ENCODE results near the gene PDLIM3.

DNA sequence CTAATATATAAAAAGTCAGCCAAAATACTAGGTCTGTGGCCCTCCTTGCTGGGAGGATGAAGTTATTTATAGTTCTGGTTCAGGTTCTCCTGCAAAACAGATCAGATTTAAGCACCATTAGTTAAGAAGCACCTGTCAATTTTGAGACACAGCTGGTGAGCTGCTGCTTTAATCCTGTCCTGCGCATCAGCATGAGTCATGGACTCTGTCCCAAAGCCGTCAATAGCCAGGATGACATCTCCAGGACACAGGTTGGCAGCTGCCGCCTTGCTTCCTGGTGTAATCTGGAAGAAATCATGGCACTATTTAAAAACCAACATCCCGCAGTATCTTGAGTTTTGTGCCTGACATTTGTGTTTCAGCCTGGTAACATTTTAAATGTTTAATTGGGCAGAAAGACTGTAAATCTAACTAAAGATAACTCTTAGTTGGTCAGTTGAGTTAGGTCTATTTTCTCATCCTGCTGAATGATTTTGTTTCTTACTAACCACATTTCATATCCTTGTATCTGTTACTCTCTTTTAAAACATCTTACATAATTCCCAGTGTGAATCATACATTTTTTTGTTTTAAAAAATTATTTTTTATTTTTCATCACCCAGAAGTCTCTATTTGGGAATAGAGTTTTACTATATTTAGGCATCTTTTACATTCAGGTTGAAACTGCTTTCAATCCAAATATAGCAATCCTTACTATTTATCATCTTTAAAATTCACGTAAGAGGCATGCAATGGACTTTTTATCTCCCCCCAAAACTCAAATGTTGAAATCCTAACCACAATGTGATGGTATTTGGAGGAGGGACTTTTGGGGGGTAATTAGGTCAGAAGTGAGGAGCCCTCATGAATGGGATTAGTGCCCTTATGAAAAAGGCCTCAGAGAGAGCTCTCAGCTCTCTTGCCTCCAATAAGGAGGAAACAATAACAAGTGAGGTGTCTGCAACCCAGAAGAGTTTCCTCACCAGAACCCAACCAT, 10.1 kb downstream of the PDLIM3 start:
- TF ChIP-seq, protein P1, sequence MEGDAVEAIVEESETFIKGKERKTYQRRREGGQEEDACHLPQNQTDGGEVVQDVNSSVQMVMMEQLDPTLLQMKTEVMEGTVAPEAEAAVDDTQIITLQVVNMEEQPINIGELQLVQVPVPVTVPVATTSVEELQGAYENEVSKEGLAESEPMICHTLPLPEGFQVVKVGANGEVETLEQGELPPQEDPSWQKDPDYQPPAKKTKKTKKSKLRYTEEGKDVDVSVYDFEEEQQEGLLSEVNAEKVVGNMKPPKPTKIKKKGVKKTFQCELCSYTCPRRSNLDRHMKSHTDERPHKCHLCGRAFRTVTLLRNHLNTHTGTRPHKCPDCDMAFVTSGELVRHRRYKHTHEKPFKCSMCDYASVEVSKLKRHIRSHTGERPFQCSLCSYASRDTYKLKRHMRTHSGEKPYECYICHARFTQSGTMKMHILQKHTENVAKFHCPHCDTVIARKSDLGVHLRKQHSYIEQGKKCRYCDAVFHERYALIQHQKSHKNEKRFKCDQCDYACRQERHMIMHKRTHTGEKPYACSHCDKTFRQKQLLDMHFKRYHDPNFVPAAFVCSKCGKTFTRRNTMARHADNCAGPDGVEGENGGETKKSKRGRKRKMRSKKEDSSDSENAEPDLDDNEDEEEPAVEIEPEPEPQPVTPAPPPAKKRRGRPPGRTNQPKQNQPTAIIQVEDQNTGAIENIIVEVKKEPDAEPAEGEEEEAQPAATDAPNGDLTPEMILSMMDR (IDR thresholded peaks at IDR 0.05; ENCODE audit: low read length) = no peak
- no peak for TF ChIP-seq EZH2 (optimal IDR thresholded peaks at IDR 0.05; ENCODE audit: low read depth, low read length)

Data from MM.1S (cell line).